ENCODE data around the gene LRWD1. TPM values are rescaled to one million over a fixed set of nuclear protein-coding genes. Genes with fewer than 3 reads are reported as not detected.
"Not testable (repeated sequence)": the region's sequence is repeated elsewhere in the genome, so short reads cannot be mapped to it uniquely, and the experiment has no call there.

The LRWD1 gene
- total and polyA plus RNA-seq, 7 donors: 7.2 to 19.4 (median 13.4) TPM

- WGBS, 2 donors: 1 to 2% methylated on average over 19 to 28 of the region's 61 CpGs
- H3K36me3 ChIP-seq; H3K27ac ChIP-seq; H3K27me3 ChIP-seq; H3K9me3 ChIP-seq; H3K4me1 ChIP-seq; intact Hi-C loops (cut with DNase I): not testable (repeated sequence)
- H3K4me3 ChIP-seq: peak within 1 kb of the TSS; percentile 16 to 39 (median 23)
- peak; percentile 40 for DNase-seq
Measured at GRCh38 chr7:102517550-102518147, 52.9 kb downstream of the LRWD1 start, which contains the start of gene RASA4B. Gene RASA4B (minus strand): TSS chr7:102517777. CDS start chr7:102517710, 67 bp downstream.

- H3K36me3 ChIP-seq; H3K27me3 ChIP-seq; H3K4me1 ChIP-seq; H3K4me3 ChIP-seq; H3K9me3 ChIP-seq; intact Hi-C loops (cut with DNase I); H3K27ac ChIP-seq; DNase-seq: not testable (repeated sequence)
- WGBS, 2 donors: 88% methylated on average over 4 of the region's 5 CpGs; no CpG with 5 or more reads in 1 of the 2 donors
Measured at GRCh38 chr7:102520797-102521196, 56.0 kb downstream of the LRWD1 start.

Other genes with a start within 250 kb of the LRWD1 start
- gene SH2B2, start 178.1 kb upstream of the LRWD1 start, total RNA-seq: 10 to 100 TPM in 1 of 4 donors, 1 to 10 TPM in 3; 1.1 to 10.5 (median 5.5) TPM
- gene SH2B2, start 178.1 kb upstream of the LRWD1 start, polyA plus RNA-seq: 1 to 10 TPM in 1 of 3 donors, not detected in 2; 4.6 TPM
- gene SPDYE6, start 108.5 kb upstream of the LRWD1 start, total RNA-seq: not detected
- gene SPDYE6, start 108.5 kb upstream of the LRWD1 start, polyA plus RNA-seq: under 1 TPM in 1 of 3 donors, not detected in 2; 0.23 TPM
- gene PRKRIP1, start 68.6 kb upstream of the LRWD1 start, total RNA-seq: 10 to 100 TPM; 19.9 to 29.9 (median 25.9) TPM
- 10 to 100 TPM in 2 of 3 donors, 1 to 10 TPM in 1; 9.0 to 24.1 (median 12.6) TPM for gene PRKRIP1, start 68.6 kb upstream of the LRWD1 start, polyA plus RNA-seq
- 10 to 100 TPM in 2 of 4 donors, 1 to 10 TPM in 2; 6.4 to 15.8 (median 11.1) TPM for gene ORAI2, start 31.4 kb upstream of the LRWD1 start, total RNA-seq
- 10 to 100 TPM in 1 of 3 donors, 1 to 10 TPM in 2; 1.4 to 38.7 (median 3.6) TPM for gene ORAI2, start 31.4 kb upstream of the LRWD1 start, polyA plus RNA-seq
- gene ALKBH4, start 121 bp upstream of the LRWD1 start, total RNA-seq: 10 to 100 TPM in 3 of 4 donors, 1 to 10 TPM in 1; 8.0 to 26.7 (median 15.5) TPM
- gene ALKBH4, start 121 bp upstream of the LRWD1 start, polyA plus RNA-seq: 10 to 100 TPM in 2 of 3 donors, 1 to 10 TPM in 1; 9.2 to 10.2 (median 10.2) TPM
- gene POLR2J, start 13.9 kb downstream of the LRWD1 start, total RNA-seq: 10 to 100 TPM in 3 of 4 donors, 1 to 10 TPM in 1; 9.9 to 29.3 (median 20.5) TPM
- gene POLR2J, start 13.9 kb downstream of the LRWD1 start, polyA plus RNA-seq: 100 to 1,000 TPM in 2 of 3 donors, 10 to 100 TPM in 1; 75.1 to 190 (median 166) TPM
- 10 to 100 TPM in 2 of 4 donors, 1 to 10 TPM in 2; 2.5 to 39.1 (median 12.9) TPM for gene RASA4B, start 52.8 kb downstream of the LRWD1 start, total RNA-seq
- 10 to 100 TPM; 11.4 to 24.4 (median 16.6) TPM for gene RASA4B, start 52.8 kb downstream of the LRWD1 start, polyA plus RNA-seq
- 10 to 100 TPM in 1 of 4 donors, 1 to 10 TPM in 2, under 1 TPM in 1; 0.99 to 10.9 (median 3.4) TPM for gene UPK3BL2, start 78.7 kb downstream of the LRWD1 start, total RNA-seq
- gene UPK3BL2, start 78.7 kb downstream of the LRWD1 start, polyA plus RNA-seq: 10 to 100 TPM in 1 of 3 donors, not detected in 2; 14.2 TPM
- not detected for gene SPDYE2, start 86.2 kb downstream of the LRWD1 start, total RNA-seq
- gene SPDYE2, start 86.2 kb downstream of the LRWD1 start, polyA plus RNA-seq: under 1 TPM in 1 of 3 donors, not detected in 2; 0.12 TPM
- gene POLR2J3, start 107.6 kb downstream of the LRWD1 start, total RNA-seq: 10 to 100 TPM; 10.7 to 19.1 (median 15.1) TPM
- gene POLR2J3, start 107.6 kb downstream of the LRWD1 start, polyA plus RNA-seq: 100 to 1,000 TPM in 1 of 3 donors, 10 to 100 TPM in 2; 13.9 to 103 (median 33.6) TPM
- 100 to 1,000 TPM in 1 of 4 donors, 10 to 100 TPM in 3; 12.0 to 113 (median 41.7) TPM for gene RASA4, start 151.8 kb downstream of the LRWD1 start, total RNA-seq
- 10 to 100 TPM in 1 of 3 donors, 1 to 10 TPM in 2; 5.4 to 35.3 (median 7.4) TPM for gene RASA4, start 151.8 kb downstream of the LRWD1 start, polyA plus RNA-seq
- 10 to 100 TPM; 18.1 to 43.5 (median 22.5) TPM for gene UPK3BL1, start 177.8 kb downstream of the LRWD1 start, total RNA-seq
- 10 to 100 TPM in 2 of 3 donors, 1 to 10 TPM in 1; 8.8 to 32.1 (median 10.2) TPM for gene UPK3BL1, start 177.8 kb downstream of the LRWD1 start, polyA plus RNA-seq
- not detected for gene SPDYE2B, start 185.3 kb downstream of the LRWD1 start, total RNA-seq
- gene SPDYE2B, start 185.3 kb downstream of the LRWD1 start, polyA plus RNA-seq: not detected
- 1 to 10 TPM in 3 of 4 donors, not detected in 1; 1.5 to 6.2 (median 3.0) TPM for gene POLR2J2, start 206.7 kb downstream of the LRWD1 start, total RNA-seq
- gene POLR2J2, start 206.7 kb downstream of the LRWD1 start, polyA plus RNA-seq: 1 to 10 TPM in 2 of 3 donors, not detected in 1; 1.2 to 5.7 TPM

All from sigmoid colon (tissue), 7 donors.